Coronary artery (tissue), 2 donors: ENCODE measurements around the gene SRP14.

Experiments
- DNase-seq: peaks from one replicate; pipeline ENCODE4 v3.0.0-alpha.2; 2017; ENCODE audit warnings: low spot score
- H3K27ac ChIP-seq, 2 donors: fragments of 200-600 bp; sonication (generic); one replicate each; pipeline ENCODE4 v1.5.1; 2016 to 2019
- H3K4me3 ChIP-seq: fragments of 200-600 bp; sonication (generic); 2 replicates; pipeline ENCODE4 v1.5.1; 2016; ENCODE audit warnings: mild to moderate bottlenecking, moderate library complexity
- TF ChIP-seq, protein P1 (sequence below): fragments of 200-600 bp; sonication (generic); IDR thresholded peaks from one replicate; pipeline ENCODE4 v1.5.1; 2019; ENCODE audit warnings: antibody characterized with exemption

SRP14 gene

DNA sequence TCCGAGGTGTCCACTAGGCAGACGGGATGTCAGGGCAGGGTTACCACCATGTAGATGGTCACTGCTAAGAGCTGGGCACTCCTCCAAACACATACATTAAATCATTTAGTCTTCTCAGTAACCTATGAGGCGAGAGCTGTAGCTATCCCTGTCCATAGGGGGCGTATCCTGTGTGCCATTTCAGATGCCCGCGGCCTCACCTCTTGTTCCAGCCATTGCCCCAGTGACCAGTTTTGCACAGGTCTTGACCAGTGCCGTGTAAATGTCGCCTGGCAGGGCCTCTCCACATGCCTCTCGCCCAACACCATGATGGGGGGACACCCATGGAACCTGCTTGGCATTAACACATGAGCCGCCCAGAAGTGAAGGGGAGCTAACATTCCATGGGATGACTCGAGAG, 20.8 kb upstream of the SRP14 start:
- no peak overlapping the region for H3K27ac ChIP-seq
- TF ChIP-seq, protein P1, sequence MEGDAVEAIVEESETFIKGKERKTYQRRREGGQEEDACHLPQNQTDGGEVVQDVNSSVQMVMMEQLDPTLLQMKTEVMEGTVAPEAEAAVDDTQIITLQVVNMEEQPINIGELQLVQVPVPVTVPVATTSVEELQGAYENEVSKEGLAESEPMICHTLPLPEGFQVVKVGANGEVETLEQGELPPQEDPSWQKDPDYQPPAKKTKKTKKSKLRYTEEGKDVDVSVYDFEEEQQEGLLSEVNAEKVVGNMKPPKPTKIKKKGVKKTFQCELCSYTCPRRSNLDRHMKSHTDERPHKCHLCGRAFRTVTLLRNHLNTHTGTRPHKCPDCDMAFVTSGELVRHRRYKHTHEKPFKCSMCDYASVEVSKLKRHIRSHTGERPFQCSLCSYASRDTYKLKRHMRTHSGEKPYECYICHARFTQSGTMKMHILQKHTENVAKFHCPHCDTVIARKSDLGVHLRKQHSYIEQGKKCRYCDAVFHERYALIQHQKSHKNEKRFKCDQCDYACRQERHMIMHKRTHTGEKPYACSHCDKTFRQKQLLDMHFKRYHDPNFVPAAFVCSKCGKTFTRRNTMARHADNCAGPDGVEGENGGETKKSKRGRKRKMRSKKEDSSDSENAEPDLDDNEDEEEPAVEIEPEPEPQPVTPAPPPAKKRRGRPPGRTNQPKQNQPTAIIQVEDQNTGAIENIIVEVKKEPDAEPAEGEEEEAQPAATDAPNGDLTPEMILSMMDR, result no peak
- no peak overlapping the region for H3K4me3 ChIP-seq
- DNase-seq, result peak; percentile 69

DNA sequence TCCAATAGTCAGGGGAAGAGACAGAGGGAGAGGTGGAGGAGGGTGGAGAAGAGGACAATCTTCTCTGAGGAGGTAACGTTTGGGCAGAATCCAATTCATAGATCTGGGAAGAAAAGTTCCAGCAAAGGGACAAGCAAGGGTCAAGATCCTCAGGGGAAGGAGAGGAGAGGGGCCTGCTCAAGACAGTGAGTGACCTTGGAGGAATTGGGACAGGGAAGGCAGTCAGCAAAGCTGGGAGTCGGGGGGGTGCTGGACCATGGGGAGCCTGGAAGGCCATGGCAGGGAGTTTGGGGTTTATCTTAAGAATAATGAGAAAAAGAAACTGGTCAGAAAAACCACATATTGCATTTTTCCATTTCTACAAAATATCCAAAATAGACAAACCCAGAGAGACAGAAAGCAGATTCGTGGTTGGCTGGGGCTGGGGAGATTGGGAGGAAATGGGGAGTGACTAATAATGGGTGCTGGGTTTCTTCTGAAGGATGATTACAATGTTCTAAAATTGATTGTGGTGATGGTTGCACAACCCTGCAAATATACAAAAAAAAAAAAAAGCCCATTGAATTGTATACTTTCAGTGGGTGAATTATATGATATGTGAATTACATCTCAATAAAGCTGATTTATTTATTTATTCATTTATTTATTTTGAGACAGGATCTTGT, 19.6 kb upstream of the SRP14 start:
- Histone ChIP-seq H3K27ac (no peak overlapping the region), H3K4me3 (no peak overlapping the region)
- DNase-seq, result peak; percentile 66
- TF ChIP-seq, protein P1, result no peak

DNA sequence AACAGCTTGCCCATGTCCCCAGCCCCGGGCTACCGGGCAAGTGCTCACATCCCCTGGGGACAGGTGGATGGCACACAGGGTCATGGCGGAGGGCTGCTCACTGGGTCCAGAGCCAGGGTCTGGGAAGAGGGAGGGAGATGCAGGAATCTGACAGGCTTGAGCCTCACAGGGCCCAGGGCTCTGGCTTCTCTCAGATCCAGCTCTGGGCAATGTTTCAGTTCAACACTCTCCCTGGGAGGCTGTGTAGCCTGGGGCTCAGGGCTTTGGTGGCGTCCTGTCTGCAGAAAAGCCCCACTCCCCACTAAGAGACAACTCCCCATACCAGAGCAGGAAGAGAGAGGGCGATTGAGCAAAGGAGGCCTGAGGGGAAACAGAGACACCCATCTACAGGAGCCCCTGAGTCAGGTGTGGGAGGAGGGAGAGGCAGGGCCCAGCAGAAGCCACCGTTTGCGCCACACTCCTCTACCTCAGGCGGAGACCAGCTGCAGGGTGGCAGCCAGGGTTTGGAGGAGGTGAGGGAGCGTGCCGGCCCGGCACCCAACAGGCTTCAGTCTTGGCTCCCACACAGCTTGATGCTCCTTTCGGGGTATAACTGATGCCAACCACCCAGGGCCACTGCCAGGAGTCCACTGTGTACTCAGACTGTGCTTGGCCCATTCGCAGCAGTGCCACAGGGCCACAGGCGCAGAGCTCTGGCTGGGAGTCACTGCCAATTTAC, 16.8 kb upstream of the SRP14 start:
- peak; percentile 64 for DNase-seq
- Histone ChIP-seq H3K27ac (no peak overlapping the region), H3K4me3 (no peak overlapping the region)
- TF ChIP-seq, protein P1, result no peak

DNA sequence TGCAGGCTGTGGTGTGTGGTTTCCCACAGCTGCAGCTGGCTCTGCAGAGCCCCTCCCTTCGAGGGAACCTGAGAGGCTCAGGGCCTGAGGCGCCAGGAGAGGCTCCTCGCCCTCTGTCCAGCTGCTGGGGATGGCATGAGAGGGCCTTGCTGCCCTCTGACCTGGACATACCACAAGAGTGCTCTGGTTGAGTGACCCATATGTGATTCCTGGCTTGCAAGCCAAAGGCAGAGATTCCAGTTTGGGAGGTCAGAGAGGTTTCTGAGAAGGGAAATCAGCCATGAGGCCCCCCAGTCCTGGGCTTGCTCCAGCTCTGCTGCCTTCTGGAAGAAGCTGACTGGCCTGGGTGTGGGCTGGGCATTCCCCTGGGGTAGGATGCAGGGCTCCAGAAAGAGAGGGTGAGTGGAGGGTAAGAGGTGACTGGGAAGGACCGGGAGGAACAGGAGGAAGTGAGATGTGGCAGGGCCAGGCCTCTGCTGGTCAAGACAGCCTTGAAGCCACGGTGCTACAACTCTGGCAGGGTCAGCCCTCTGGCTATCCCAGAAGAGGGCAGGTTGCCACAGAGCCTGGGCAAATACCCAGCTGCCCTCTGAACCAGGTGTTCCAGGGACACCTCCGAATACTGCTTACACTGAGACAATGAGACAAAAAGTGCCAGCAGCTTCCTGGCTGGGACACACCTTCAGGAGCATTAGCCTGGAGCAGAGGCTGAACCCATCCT, 16.0 kb upstream of the SRP14 start:
- TF ChIP-seq, protein P1, result no peak
- DNase-seq, result peak; percentile 57
- no peak overlapping the region for H3K27ac ChIP-seq

DNA sequence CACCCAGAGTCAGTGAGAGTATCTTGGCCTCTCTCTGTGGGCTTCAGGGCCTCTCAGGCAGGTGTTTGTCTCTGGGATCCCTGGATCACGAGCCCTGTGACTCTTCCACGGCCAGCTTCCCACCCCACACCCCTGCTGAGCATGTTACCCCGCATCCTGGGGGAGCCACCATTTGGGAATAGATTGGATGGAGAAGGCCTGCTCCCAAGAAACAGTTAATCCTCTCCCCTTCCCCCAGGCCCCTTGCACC, 15.5 kb upstream of the SRP14 start:
- no peak overlapping the region for H3K27ac ChIP-seq
- no peak overlapping the region for H3K4me3 ChIP-seq
- DNase-seq, result no peak
- TF ChIP-seq, protein P1, result no peak

More for the DNA sequence above, 16.0 kb upstream of the SRP14 start:
- H3K4me3 ChIP-seq, result no peak overlapping the region

DNA sequence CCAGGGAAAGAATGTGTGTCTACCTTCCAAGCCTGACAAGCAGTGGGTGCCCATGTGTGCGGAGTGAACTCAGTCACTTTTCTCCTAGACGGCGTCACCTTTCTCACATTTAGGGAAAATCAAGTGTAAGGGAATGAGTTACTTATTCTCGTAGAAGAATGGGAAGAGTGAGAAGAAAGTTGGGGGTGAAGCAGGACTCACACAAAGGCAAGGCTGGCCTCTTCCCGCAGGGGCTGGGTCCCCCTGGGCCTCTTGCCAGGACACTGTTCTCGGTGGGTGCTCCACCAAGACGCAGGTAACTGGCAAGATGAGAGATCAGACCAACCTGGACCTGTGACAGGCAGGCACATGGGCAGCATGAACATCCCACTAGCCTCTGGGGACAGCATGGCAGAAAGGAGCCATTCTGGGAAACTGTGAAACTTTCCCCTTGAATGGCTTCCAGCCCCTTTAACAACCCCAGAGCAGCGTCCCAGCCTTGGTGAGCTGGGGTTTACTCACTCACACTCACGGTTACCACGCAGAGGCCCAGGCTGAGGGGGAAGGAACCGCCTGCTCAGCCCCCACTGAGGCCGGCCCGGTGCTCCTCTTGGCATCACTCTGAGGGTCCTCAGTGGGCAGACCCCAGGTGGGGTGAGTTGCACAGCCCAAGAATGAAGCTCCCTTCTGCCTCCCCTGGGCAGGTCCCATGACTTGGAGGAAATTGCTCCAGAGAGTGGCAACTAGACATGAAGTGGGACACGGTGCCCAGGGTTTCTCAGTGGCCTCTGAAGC, 15.0 kb upstream of the SRP14 start:
- peak; percentile 69 for DNase-seq
- no peak overlapping the region for H3K4me3 ChIP-seq
- TF ChIP-seq, protein P1, result no peak
- no peak overlapping the region for H3K27ac ChIP-seq
